NK-92 (cell line): ENCODE results near the gene GCLC.
A peak's percentile ranks its signal among the peaks of the same experiment; 100 is the strongest.
"Not testable (repeated sequence)": the region's sequence is repeated elsewhere in the genome, so short reads cannot be mapped to it uniquely, and the experiment has no call there.

ENCODE experiments used
- DNase-seq: peaks from one replicate; lab custom pipeline; 2025; ENCODE audit not compliant: unreplicated experiment; lab: John Stamatoyannopoulos, UW

Gene GCLC

GRCh38 chr6:53564401-53565065 is 19.6 kb upstream of the GCLC start:
- DNase-seq = no peak

GRCh38 chr6:53556986-53557715 is 12.2 kb upstream of the GCLC start:
- DNase-seq = no peak

GRCh38 chr6:53553600-53553999 is 8.7 kb upstream of the GCLC start:
- DNase-seq = not testable (repeated sequence)

- not testable (repeated sequence) for DNase-seq
Observed at GRCh38 chr6:53551681-53552080, 6.8 kb upstream of the GCLC start.

GRCh38 chr6:53547811-53548496 is 3.1 kb upstream of the GCLC start:
- peak; percentile 68 for DNase-seq

GRCh38 chr6:53547166-53547810 is 2.4 kb upstream of the GCLC start:
- DNase-seq = no peak

- no peak for DNase-seq
Observed at GRCh38 chr6:53546281-53546680, 1.4 kb upstream of the GCLC start.

GRCh38 chr6:53544217-53544469 is 758 bp downstream of the GCLC start:
- DNase-seq = no peak

- DNase-seq = no peak
Observed at GRCh38 chr6:53543359-53544216, 1.3 kb downstream of the GCLC start.

GRCh38 chr6:53541900-53542299 is 3.0 kb downstream of the GCLC start:
- DNase-seq = no peak

GRCh38 chr6:53540129-53540692 is 4.7 kb downstream of the GCLC start:
- no peak for DNase-seq

GRCh38 chr6:53539561-53539960 is 5.3 kb downstream of the GCLC start:
- no peak for DNase-seq

- no peak for DNase-seq
Observed at GRCh38 chr6:53536561-53536960, 8.3 kb downstream of the GCLC start.

- DNase-seq = no peak
Observed at GRCh38 chr6:53532942-53533341, 12.0 kb downstream of the GCLC start.

- no peak for DNase-seq
Observed at GRCh38 chr6:53532061-53532797, 12.7 kb downstream of the GCLC start.

- DNase-seq = no peak
Observed at GRCh38 chr6:53530780-53531386, 14.0 kb downstream of the GCLC start.

GRCh38 chr6:53530346-53530745 is 14.6 kb downstream of the GCLC start:
- DNase-seq = no peak

GRCh38 chr6:53529324-53530036 is 15.4 kb downstream of the GCLC start:
- DNase-seq = no peak

GRCh38 chr6:53528107-53528506 is 16.8 kb downstream of the GCLC start:
- no peak for DNase-seq
